NCI-H460 (cell line): ENCODE data around the gene RAVER2. TPM values are rescaled to one million over a fixed set of nuclear protein-coding genes. Genes with fewer than 3 reads are reported as not detected.

ENCODE experiments used
- DNase-seq: peaks from one replicate; pipeline ENCODE4 v3.0.0-alpha.2; 2016; ENCODE audit warnings: low read depth; ENCODE audit errors: extremely low read depth
- total RNA-seq: library from RNA; depleted of rRNA; stranded (reverse); fragments of >200 nt; shearing (Covaris generic); gene quantifications from 2 replicates; pipeline ENCODE4 v1.2.3, GENCODE V29; 2014

Gene RAVER2
- total RNA-seq, 1 experiment from 2014 or later: 13.2 TPM

DNA sequence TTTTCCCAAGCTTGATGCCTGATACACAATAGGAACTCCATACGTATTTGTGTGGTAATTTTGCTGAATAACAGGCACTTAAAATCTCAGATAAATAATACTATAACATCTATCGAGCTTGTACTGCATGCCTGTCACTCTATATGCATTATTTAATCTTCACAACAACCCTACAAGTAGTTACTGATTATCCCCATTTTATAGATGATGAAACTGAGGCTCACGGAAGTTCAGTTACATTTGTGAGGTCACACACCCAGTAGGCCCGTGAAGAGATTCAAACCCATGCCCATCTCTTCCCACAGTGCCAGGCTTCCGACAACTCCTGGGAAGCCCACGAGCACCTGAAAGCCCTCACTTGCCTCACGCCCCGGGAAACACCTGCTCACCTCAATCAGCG, 98.8 kb downstream of the RAVER2 start:
- no peak for DNase-seq

DNA sequence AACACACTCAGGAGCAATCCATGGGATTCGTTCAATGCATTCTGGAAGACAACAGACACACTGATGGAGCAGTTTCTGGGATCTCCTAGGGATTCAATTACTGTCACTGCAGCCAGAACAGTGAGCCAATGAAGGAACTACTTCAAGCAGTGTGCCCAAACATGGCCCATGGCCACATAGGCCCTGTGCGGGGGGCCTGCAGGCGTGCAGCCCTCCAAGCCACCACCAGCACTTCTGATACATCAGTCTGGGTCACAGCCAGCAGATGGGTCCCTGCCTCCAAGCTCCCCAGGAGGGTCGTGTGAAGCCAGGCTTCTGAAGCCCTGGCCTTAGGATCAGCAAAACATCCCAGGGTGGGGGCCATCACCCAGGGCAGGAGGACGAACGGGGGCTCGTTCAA, 99.3 kb downstream of the RAVER2 start:
- DNase-seq: no peak

DNA sequence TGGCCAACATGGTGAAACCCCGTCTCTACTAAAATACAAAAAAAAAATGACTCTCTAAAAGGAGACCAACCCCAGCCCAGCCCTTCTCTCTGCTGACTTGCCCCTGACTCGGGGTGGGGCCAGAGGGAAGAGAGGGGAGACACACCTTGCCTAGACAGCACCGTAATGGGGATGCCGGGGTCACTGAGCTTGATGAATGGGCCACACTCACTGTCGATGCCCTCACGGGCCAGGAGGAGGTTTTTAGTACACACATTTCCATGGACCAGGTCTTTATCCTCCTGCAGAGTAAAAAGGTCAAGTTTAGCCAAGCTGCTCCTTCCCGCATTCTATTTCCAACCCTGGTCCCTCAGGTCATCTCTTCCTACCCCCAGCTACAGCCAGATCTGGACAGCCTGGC, 99.7 kb downstream of the RAVER2 start:
- no peak for DNase-seq

DNA sequence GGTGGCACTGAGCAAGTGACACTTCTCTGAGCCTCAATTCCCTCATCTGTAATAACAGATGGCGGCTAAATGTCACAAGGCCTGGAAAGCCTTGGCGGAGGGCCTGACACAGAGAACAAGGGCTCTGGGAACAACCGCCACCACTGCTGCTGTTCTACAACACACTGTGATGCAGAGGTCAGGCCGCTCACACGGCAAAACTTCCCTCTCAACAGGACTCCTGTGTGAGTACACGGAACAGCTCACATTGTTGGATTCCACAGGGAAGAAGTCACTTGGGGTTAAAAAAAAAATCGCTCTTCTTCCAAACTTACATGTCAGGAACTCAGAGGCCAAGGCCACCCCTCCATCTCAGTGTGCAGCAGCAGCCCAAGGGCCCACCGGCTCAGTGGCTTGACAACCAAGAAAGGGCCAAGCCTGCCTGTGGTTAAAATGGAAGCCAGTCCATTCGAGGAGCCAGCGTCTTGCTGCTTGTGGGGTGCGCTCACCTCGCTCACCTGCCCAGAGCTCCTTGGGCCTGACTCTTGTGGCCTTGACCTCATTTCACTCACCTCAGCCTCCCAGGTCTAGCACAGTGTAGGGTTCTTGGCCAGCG, 101.1 kb downstream of the RAVER2 start:
- DNase-seq: no peak

DNA sequence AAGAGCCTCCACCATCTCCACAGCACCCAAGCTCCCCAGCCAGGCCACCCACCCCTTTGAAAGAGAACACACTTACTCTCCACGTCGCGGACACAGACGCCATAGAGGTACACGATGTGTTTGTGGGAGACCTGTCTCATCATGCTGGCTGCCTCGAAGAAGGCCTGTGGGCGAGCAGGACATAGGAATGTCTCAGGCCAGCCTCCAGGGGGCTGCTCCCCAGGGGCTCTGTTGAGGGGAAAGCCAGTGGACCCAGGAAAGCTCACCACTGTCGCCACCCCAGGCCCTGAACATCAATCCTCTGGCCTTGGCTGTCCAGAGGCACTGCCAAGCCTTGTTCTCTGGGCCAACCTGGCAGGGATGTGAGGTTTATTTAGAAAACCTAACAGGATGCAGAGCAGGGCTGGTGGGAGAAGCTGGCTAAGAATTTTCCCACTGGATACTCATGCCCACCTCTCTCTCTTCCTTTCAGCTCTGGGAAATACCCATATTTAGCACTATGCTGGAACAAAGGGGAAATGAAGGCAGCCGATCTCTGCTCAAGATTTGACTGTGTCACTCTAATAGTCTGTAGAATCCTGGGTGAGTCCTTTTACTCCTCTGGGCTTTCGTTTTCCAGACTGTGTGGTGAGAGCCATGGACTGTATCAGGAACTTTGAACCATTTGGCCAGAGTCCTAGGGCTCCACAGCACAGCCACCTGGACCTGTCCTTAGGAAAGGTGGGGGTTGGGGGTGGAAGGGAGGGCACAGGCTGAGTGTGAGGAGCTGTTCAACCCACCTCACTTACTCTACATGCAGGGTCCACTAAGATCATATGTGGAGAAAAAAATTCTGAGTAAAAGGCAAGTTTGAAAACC, 101.9 kb downstream of the RAVER2 start:
- no peak for DNase-seq

DNA sequence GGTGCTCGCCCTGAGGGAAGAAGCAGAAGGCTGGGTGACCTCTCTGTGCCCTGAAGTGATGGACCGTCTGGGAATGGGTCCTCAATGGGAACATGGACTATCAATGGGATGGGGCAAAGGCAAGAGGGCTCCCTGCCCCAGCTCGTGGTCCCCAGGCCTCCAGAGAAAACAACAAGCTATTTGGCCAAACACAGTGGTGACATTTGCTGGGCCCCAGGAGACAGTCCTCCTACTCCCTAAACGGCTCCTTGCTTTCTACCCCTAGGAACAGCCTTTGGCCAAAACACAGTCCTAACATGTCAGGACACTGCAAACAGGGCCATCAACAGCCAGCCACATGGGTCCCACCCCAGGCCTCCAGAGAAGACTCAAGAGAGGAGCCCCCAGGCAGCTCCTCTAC, 102.8 kb downstream of the RAVER2 start:
- DNase-seq: no peak

DNA sequence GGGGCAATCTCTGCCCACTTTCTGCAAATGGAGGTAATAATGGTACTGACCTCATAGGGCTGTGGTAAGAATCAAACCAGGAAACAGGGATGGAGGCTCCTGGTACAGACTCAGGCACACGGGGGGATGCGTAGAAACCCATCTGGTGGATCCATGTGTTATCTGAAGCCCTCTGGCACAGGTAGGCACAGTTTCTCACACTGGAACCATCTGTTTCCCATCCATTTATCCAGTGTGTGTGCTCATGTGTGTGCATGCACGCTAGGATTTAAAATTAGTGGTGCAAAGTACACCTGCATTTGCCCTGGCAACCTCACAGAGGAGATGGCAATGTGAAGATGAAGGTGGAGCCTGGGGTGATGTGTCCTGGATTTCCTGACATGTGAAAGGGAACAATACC, 103.3 kb downstream of the RAVER2 start:
- DNase-seq: no peak

DNA sequence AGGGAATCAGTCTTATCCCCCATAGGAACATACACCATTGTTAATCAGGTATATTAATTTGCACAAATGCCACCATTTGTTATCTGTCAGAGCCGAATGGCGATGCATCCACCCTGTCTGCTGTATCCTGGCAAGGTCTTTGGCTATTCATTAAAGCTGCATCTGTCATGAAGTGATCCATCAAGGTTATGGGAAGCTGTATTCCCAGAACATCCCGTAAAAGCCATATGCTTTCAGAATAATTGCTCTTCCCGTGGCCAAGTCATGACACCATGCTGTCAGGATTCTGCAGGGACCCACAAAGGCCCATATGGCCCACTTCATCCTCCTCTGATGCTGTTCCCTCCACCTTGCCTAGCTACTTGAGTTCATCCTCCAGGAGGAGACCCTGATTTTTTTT, 103.9 kb downstream of the RAVER2 start:
- DNase-seq: no peak

DNA sequence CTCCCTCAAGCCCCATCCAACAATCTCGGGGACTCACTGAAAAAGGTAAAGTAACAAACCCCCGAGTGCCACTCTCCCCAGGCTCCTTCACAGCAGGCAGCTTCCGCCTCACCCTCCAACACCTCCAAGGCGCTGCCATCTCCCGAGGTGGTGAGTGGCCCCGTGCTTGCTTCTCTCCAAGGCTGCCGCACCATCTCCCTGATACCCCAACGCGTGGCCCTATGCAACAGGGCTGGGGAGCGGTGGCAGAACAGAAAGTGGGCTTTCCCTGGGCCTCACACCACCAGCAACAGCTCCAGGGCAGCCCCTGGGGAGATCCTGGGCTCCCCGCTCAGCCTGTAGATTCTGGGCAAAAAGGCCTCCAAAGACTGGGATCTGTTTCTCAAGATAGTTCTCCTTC, 105.1 kb downstream of the RAVER2 start:
- DNase-seq: no peak

DNA sequence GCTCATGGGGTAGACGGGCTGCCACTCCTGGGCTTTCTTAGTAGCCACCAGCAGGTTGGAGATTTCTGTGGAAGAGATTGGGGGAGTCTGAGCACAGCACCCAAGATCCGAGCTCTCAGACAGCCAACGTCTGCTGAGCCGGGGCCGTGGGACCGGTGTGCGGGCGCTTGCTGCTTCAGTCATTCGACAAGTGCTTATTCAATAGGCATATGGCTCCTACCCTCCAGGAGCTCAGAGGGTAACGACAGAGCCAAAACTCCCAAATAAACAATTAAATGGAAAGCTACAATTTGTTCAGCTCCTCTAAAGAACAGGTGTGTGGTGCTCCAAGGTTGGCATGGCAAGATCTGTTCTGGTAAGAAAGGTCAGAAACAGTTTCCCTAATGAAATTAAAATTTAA, 106.0 kb downstream of the RAVER2 start:
- no peak for DNase-seq

DNA sequence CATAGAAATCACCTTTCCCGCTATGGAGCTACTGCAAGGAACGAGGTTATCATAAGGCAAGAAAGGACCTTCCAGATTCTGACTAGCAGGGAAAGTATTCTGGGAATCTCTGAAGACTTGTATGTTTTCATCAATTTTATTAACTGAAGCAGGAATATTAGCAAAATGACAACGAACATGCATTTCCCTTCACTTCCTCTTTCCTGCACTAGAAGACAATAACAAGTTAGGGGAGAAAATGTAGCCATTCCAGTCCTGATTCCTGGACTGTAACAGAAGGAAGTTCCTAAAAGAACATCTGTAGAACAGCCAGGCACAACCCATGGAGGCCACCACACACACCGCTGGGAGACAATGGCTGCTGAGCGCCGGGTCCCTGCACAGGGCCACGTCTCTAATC, 106.8 kb downstream of the RAVER2 start:
- no peak for DNase-seq

DNA sequence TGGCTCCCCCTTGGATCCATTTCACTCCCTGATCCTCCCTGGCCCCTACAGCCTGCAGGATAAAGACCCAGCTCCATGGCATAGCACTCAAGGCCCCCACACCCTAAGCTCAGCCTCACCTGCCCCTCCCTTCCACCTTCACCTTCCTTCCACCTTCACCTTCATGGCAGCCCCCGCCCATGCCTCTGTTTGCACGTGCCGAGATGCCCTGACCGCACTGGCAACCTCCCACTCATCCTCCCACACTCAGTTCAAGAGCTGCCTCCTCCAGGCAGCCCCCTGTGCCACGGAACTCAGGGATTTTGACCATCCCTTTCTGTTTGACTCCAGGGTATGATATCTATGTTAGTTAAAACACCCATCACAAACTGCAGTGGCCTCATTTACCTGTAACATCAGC, 109.8 kb downstream of the RAVER2 start:
- DNase-seq: no peak

DNA sequence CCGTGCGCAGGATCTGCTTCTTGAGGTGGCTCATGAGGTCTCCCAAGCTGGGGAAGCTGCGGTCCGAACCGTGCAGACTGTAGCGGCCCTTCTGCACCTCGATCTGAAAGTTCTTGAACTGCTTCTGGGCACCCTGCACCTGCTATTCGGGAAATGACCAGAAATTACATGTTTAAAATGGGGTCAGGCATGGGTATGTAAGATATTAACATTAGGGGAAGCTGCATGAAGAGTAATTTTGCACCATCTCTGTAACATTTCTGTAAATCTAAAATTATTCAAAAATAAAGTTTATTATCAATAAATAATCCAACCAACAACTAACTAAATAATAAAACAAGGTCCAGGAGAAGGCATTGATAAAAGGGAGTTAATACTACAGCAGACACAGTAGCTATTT, 110.7 kb downstream of the RAVER2 start:
- DNase-seq: no peak

DNA sequence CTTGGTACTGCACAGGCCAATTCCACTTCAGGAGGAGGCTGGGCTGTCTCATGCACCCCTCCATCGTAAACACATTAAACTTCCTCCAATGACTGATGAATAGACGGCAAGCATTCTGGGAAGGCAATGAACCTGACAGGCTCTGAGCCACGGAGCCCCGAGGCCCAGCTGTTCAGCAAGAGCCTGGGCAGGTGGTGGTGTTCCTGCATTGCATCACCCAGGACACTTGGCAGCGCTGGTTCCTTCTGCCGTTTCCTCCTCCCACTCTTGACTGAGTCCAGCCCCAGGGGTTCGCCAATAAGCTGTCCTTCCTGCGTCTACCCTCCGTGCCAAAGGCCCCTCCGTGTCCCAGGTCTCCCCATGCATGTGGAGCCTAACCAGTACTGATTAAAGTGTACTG, 111.7 kb downstream of the RAVER2 start:
- no peak for DNase-seq

DNA sequence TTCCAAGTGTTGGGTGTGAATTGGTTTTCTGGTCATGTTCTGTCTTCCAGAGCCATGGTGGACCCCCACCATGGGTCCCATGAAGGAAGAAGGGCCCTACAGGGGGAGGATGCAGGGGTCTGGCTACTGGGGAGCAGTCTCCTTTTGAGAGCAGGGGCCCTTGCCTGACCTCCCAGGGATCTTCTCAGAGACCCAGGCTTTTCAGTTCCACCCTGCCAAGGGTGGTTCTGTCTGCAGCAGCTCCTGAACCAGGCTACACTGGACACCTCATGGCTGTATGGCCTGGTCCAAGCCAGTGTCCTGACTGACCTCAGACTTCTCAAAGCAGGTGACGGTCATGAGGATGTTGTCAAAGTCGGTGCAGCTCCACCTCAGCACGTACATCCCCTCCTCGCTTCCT, 112.5 kb downstream of the RAVER2 start:
- DNase-seq: no peak

DNA sequence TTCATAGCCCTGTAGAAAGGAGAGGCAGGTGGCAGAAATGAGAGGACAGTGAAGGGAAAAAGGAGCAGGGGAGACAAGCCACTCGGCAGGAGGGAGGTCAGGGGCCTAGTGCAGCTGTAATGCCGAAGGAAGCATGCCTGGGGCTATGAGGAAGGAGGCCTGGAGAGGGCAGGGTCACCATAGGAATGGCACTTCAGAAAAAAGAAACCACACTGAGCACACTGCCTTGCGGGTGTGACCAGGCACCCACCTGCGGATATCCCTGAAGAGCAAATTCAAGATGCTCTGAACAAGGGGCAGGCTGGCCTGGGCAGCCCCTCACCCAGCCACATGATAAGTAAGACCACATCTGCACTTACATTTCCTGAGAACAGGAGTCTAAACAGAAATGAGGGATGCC, 116.7 kb downstream of the RAVER2 start:
- DNase-seq: peak; percentile 11

DNA sequence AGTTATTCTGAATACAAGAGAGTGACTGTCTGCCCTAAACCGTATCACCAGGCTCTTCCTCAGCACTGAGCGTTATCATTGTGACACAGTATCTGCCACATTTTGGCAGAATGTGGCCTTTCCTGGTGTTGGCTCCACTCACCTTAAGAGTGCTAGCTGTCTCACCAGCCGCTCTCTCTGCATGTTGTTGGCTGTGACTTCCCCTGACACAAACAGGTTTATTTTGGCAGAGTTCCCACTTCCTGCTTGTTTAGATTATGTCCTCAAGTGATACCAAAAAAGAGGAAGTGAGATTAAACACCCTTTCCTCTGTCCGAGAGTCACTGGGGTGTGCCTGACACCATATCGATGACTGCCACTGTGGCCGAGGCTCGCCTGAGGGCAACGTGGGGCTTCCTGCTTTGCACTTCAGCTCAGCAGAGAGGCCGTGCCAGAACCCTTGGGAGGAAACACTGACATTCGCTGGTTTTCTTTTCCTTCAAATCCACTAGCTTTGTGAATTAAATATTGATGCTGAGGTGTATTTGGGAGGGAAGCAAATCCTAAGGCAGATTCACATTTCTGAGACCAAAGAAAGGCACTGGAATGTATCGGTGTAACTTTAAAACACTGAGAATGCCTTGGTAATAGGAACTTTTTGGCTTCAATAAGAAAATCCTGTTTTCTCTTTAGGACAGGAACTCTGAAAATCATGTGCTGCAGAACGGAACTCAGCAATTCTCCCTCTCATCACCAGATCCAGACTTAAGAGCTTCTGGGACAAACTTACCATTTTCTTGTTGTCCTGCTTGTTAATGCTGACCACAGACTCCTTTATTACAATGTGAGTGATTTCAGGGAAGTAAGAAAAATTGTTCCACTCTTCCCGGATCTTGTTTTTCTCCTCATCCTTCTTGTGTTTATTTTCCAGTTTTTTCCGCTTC, 119.4 kb downstream of the RAVER2 start:
- DNase-seq: peak; percentile 90

DNA sequence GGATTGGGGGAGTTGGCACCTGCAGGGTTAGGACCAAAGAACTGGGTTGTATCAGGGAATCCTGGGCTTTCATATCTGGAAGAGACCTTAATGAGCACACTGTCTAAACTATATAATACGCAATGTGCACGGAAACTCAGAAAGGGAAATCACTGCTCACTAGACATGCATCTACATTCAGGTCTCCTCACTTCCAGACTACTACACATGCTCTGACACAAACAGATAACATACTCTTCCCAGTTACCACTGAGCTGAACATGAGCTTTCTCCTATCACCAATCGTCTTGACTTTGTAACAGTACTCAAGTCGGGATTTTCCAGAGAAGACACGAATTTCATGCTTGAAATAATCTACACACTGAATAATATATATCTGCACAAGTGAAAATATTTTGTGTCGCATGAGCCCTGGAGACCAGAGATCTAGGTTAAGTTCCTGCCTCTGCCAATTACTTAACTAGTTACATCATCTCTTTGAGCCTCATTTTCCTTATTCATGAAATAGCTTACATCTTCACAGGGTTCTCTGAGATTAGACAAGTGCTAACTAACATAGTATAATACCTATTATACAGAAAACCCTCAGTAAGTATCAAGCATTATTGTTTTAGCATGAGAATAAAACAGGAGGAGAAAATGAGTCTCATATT, 120.4 kb downstream of the RAVER2 start:
- no peak for DNase-seq

DNA sequence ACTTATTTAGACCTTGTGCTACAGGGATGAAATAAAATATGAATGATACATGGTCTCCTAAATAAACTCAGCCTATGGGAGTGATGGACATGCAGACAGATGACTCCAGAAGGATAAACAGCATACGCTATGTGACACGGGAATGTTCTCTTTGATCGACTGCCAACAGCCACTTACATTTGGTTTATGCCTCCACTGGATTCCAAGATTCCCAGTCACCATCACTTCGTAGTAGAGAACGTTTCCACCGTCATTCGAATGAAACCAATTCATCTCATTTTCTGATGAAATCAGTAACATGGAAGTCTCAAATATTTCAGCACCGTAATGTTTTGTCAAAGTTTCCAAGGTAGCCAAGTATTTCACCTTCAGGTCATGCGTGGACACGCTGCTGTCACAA, 121.8 kb downstream of the RAVER2 start:
- no peak for DNase-seq

DNA sequence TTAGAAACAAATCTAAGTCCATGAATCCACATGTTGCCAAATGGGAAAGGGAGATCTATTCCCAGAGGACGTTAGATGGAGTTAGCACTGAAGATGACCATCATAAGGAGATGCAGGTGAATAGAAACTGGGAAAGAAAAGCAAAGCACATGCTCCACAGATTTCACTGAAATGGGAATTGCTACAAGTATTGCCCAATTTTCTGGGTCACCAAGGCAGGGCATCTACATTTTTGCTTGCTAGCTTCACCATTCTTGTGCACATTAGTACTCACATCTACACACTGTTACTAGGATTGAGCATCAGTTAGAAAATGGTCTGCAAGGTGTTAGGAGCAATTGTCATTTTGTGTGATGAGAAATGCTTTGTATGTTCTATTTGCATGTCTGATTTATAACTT, 122.4 kb downstream of the RAVER2 start:
- no peak for DNase-seq

DNA sequence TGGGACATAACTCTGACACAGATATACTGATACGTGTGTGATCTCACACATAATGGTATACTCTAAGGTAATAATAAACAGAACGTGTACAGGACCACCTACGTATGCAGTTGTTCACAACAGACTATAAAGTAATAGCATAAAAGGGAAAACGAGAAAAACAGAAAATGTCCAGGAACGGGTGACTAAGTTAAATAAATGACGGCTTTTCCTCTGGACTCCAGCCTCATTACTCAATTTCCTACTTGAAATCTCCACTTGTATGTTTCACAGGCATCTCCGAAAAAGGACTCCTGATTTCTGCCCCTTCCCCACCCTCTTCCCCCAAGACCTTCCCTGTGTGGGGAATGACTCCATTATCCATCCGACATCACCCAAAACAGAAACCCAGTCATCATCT, 126.4 kb downstream of the RAVER2 start:
- no peak for DNase-seq
